Smooth muscle cell (in vitro differentiated cells): ENCODE results near the gene GARRE1. TPM values are rescaled to one million over a fixed set of nuclear protein-coding genes. Genes with fewer than 3 reads are reported as not detected.
"Not testable (repeated sequence)": the region's sequence is repeated elsewhere in the genome, so short reads cannot be mapped to it uniquely, and the experiment has no call there.

ENCODE experiments used
- DNase-seq: peaks from one replicate; lab custom pipeline; 2025; ENCODE audit not compliant: unreplicated experiment; lab: John Stamatoyannopoulos, UW
- H2AFZ ChIP-seq: fragments of 200-600 bp; sonication (generic); 2 replicates; pipeline ENCODE4 v1.6.0; 2016; ENCODE audit warnings: antibody characterized with exemption, low read depth, mild to moderate bottlenecking
- H3F3A ChIP-seq: fragments of 200-600 bp; sonication (generic); 2 replicates; pipeline ENCODE4 v1.6.0; 2017; ENCODE audit warnings: antibody characterized with exemption, low read depth
- H3K27ac ChIP-seq: fragments of 200-600 bp; sonication (generic); 2 replicates; pipeline ENCODE4 v1.5.1; 2016; ENCODE audit warnings: low read depth, mild to moderate bottlenecking
- H3K27me3 ChIP-seq: fragments of 200-600 bp; sonication (generic); 2 replicates; pipeline ENCODE4 v1.6.1; 2016; ENCODE audit warnings: low read depth, mild to moderate bottlenecking
- H3K36me3 ChIP-seq: fragments of 200-600 bp; sonication (generic); 2 replicates; pipeline ENCODE4 v1.5.1; 2016; ENCODE audit warnings: low read depth
- H3K4me1 ChIP-seq: fragments of 200-600 bp; sonication (generic); 2 replicates; pipeline ENCODE4 v1.5.1; 2016; ENCODE audit warnings: low read depth
- H3K4me2 ChIP-seq: fragments of 200-600 bp; sonication (generic); 2 replicates; pipeline ENCODE4 v1.6.0; 2016; ENCODE audit warnings: mild to moderate bottlenecking
- H3K4me3 ChIP-seq: fragments of 200-600 bp; sonication (generic); 2 replicates; pipeline ENCODE4 v1.5.1; 2016; ENCODE audit warnings: mild to moderate bottlenecking
- H3K79me2 ChIP-seq: fragments of 200-600 bp; sonication (generic); 2 replicates; pipeline ENCODE4 v1.6.0; 2016; ENCODE audit warnings: low read depth, mild to moderate bottlenecking
- H3K9ac ChIP-seq: fragments of 200-600 bp; sonication (generic); 2 replicates; pipeline ENCODE4 v1.6.0; 2016; ENCODE audit warnings: low read depth
- H3K9me3 ChIP-seq: fragments of 200-600 bp; sonication (generic); replicated peaks from 2 replicates; pipeline ENCODE4 v1.5.1; 2016; ENCODE audit warnings: low read depth
- H4K20me1 ChIP-seq: fragments of 200-600 bp; sonication (generic); 2 replicates; pipeline ENCODE4 v1.6.0; 2016; ENCODE audit warnings: low read depth
- CTCF ChIP-seq: fragments of 200-600 bp; sonication (generic); IDR thresholded peaks from 2 replicates; pipeline ENCODE4 v1.5.1; 2017; ENCODE audit warnings: borderline replicate concordance, mild to moderate bottlenecking, antibody characterized with exemption; ENCODE audit not compliant: insufficient read depth, poor library complexity, severe bottlenecking
- WGBS: methylation state at CpG from one replicate; pipeline ENCODE4 v1.1.7; 2016; ENCODE audit warnings: low lambda C conversion rate; 5-methylcytosine and 5-hydroxymethylcytosine counted together
- polyA plus RNA-seq: library from polyadenylated mRNA; unstranded; fragments of >200 nt; fragmentation: Nextera tagmentation; extraction: Ambion mirVana; gene quantifications from 2 replicates; pipeline ENCODE4 v1.2.1, GENCODE V29; 2016
- total RNA-seq: library from RNA; depleted of rRNA; stranded (reverse); fragments of >200 nt; gene quantifications from 2 replicates; pipeline ENCODE4 v1.2.3, GENCODE V29; 2014

Gene GARRE1
- total RNA-seq (15.6 and 17.8 TPM in 2 replicates), polyA plus RNA-seq (7.0 and 8.5 TPM in 2 replicates)

- no peaks in the 10 kb centered on the region for H3K36me3 ChIP-seq
- peak; percentile 24 for DNase-seq
- 5% methylated on average over 17 of the region's 56 CpGs for WGBS
These were observed at the start of gene GARRE1 for GRCh38 chr19:34254046-34254697. Gene GARRE1 (plus strand): TSS chr19:34254554. CDS start chr19:34300474, 45,920 bp downstream.

DNA sequence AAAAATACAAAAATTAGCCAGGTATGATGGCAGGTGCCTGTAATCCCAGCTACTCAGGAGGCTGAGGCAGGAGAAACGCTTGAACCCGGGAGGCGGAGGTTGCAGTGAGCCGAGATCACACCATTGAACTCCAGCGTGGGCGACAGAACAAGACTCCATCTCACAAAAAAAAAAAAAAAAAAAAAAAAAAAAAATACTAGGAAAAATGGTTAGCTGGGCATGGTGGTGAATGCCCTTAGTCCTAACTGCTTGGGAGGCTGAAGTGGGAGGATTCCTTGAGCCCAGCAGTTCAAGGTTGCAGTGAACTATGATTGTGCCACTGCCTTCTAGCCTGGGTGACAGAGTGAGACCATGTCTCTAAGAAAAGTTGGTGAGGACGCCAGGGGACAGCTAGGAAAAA lies 49.0 kb upstream of the GARRE1 start:
- H3K79me2 ChIP-seq: peaks cover 52% of the 10 kb centered on the region
- H3K27me3 ChIP-seq, H3K4me3 ChIP-seq, DNase-seq, H3K9me3 ChIP-seq, H2AFZ ChIP-seq, H3K27ac ChIP-seq, H3K9ac ChIP-seq, H3K4me1 ChIP-seq, H3K4me2 ChIP-seq, H3F3A ChIP-seq: not testable (repeated sequence)
- 99% methylated on average over 7 of the region's 7 CpGs for WGBS
- H3K36me3 ChIP-seq: peaks cover 15% of the 10 kb centered on the region
- H4K20me1 ChIP-seq: peaks cover 98% of the 10 kb centered on the region

More at GRCh38 chr19:34254046-34254697, at the start of gene GARRE1:
- peak within 1 kb of the TSS; percentile 90 for H3K9ac ChIP-seq
- H2AFZ ChIP-seq: peak within 1 kb of the TSS; percentile 96
- peaks cover 18% of the 10 kb centered on the region for H4K20me1 ChIP-seq
- no peak for TF ChIP-seq CTCF
- H3K79me2 ChIP-seq: peaks cover 43% of the 10 kb centered on the region
- peak within 1 kb of the TSS; percentile 98 for H3K4me3 ChIP-seq
- H3K27ac ChIP-seq: peak within 1 kb of the TSS; percentile 76
- no peaks in the 10 kb centered on the region for H3K9me3 ChIP-seq
- H3K4me2 ChIP-seq: peak within 1 kb of the TSS; percentile 93
- no peaks in the 10 kb centered on the region for H3K27me3 ChIP-seq
- H3F3A ChIP-seq: no peaks in the 10 kb centered on the region
- H3K4me1 ChIP-seq: peaks cover 8% of the 10 kb centered on the region

- H3K79me2 ChIP-seq: peaks cover 53% of the 10 kb centered on the region
- WGBS: 100% methylated on average over 1 of the region's 1 CpG
- no peak overlapping the region for H2AFZ ChIP-seq
- no peak overlapping the region for H3K4me2 ChIP-seq
- no peak for TF ChIP-seq CTCF
- no peak overlapping the region for H3K27ac ChIP-seq
- no peaks in the 10 kb centered on the region for H3K9me3 ChIP-seq
- no peak overlapping the region for H3K9ac ChIP-seq
- no peaks in the 10 kb centered on the region for H3K4me1 ChIP-seq
- H3F3A ChIP-seq: peaks cover 5% of the 10 kb centered on the region
- no peak for DNase-seq
- peaks cover 95% of the 10 kb centered on the region for H4K20me1 ChIP-seq
- H3K27me3 ChIP-seq: no peaks in the 10 kb centered on the region
- H3K4me3 ChIP-seq: no peak overlapping the region
- H3K36me3 ChIP-seq: peaks cover 15% of the 10 kb centered on the region
These were observed 46.0 kb upstream of the GARRE1 start for GRCh38 chr19:34208291-34208884.

DNA sequence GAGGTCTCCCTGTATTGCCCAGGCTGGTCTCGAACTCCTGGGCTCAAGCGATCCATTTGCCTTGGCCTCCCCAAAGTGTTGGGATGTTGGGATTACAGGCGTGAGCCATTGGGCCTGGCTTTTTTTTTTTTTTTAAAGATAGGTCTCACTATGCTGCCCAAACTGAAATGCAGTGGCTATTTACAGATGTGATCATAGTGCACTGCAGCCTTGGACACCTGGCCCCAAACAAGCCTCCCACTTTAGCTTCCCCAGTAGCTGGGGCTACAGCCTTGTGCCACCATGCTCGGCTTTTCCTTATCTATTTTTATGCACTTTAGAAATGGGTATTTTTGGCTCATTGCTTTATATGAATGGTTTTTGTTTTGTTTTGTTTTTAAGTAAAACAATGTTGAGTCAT lies 44.6 kb upstream of the GARRE1 start:
- Histone ChIP-seq H3F3A (peaks cover 5% of the 10 kb centered on the region), H3K4me3 (no peak overlapping the region), H4K20me1 (peaks cover 94% of the 10 kb centered on the region), H3K27me3 (no peaks in the 10 kb centered on the region), H3K27ac (no peak overlapping the region), H3K79me2 (peaks cover 46% of the 10 kb centered on the region), H3K36me3 (peaks cover 15% of the 10 kb centered on the region), H2AFZ (no peak overlapping the region), H3K4me2 (no peak overlapping the region), H3K9ac (no peak overlapping the region), H3K9me3 (no peaks in the 10 kb centered on the region), H3K4me1 (no peaks in the 10 kb centered on the region)
- no peak for DNase-seq
- 82% methylated on average over 4 of the region's 4 CpGs for WGBS
- no peak for TF ChIP-seq CTCF
